GM12873 (cell line): ENCODE data around the gene PTPRM.

ENCODE experiments used
- TF ChIP-seq, protein P1 (sequence below): IDR thresholded peaks from 2 replicates; pipeline ENCODE4 v1.5.1; 2012; ENCODE audit warnings: low read depth, mild to moderate bottlenecking, moderate library complexity, low read length, control low read depth; ENCODE audit not compliant: insufficient read depth; ENCODE audit errors: missing control alignments

PTPRM gene

DNA sequence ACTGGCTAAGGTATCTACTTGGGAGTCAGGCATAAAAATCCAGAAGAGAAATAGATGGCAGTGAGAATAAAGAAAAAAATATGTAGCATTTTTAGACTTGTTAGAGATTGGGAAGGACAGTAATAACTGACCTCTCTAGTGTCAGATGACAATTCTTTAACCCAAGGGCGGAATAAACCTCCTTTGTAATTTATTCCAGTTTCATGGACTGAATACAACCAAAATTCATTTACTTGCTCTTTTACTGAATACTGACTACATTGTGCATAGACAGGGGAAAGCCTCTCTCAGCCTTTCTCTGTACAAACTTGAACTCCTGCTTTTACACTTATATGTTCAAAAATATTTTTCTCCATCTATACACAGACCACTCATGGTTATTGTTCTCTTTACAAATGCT, 566.8 kb downstream of the PTPRM start:
- TF ChIP-seq, protein P1, sequence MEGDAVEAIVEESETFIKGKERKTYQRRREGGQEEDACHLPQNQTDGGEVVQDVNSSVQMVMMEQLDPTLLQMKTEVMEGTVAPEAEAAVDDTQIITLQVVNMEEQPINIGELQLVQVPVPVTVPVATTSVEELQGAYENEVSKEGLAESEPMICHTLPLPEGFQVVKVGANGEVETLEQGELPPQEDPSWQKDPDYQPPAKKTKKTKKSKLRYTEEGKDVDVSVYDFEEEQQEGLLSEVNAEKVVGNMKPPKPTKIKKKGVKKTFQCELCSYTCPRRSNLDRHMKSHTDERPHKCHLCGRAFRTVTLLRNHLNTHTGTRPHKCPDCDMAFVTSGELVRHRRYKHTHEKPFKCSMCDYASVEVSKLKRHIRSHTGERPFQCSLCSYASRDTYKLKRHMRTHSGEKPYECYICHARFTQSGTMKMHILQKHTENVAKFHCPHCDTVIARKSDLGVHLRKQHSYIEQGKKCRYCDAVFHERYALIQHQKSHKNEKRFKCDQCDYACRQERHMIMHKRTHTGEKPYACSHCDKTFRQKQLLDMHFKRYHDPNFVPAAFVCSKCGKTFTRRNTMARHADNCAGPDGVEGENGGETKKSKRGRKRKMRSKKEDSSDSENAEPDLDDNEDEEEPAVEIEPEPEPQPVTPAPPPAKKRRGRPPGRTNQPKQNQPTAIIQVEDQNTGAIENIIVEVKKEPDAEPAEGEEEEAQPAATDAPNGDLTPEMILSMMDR, result no peak

GRCh38 chr18:8139127-8139527, 572.0 kb downstream of the PTPRM start:
- TF ChIP-seq, protein P1, result no peak

- TF ChIP-seq, protein P1, result no peak
Observed at GRCh38 chr18:8139891-8140406, 572.8 kb downstream of the PTPRM start.

GRCh38 chr18:8140841-8141501, 573.9 kb downstream of the PTPRM start:
- TF ChIP-seq, protein P1, result no peak

- TF ChIP-seq, protein P1, result no peak
Observed at GRCh38 chr18:8142131-8142711, 575.1 kb downstream of the PTPRM start.

DNA sequence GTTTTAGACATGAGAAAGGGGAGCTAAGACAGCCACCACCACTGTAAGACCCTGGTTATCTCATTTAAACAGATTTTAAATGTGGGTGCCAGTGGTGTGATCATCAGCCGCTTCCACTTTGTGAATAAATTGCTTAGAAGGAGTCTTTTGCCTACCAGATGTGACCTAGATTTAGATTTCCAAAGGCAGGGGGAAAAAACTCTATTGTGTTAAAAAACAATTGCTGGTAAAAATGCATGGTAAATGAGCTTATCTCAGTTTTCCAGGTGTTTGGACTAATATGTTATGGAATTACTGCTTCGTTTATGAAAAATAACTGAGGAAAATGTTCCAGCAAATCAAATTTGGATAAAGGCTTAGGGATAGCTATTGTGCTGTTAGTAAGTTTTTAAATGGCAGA, 575.8 kb downstream of the PTPRM start:
- TF ChIP-seq, protein P1, result no peak

- TF ChIP-seq, protein P1, result no peak
Observed at GRCh38 chr18:8151181-8151580, 584.1 kb downstream of the PTPRM start.
